Mesothelial cell of epicardium (in vitro differentiated cells): Measurements from ENCODE around the gene NACC2. TPM values are rescaled to one million over a fixed set of nuclear protein-coding genes. Genes with fewer than 3 reads are reported as not detected.

ENCODE experiments used
- DNase-seq, 2 experiments: peaks; one replicate each; pipeline ENCODE4 v3.0.0; 2021; ENCODE audit warnings: low spot score in 2 of 2; ENCODE audit not compliant: unreplicated experiment in 2 of 2
- H3K27ac Mint-ChIP-seq: 2 replicates; pipeline ENCODE4 v1.8.0; 2021; ENCODE audit warnings: mixed read lengths
- H3K27me3 Mint-ChIP-seq: 2 replicates; pipeline ENCODE4 v1.8.0; 2021; ENCODE audit warnings: low read depth, mixed read lengths
- H3K36me3 Mint-ChIP-seq: 2 replicates; pipeline ENCODE4 v1.8.0; 2021; ENCODE audit warnings: mixed read lengths
- H3K4me1 Mint-ChIP-seq: 2 replicates; pipeline ENCODE4 v1.8.0; 2021; ENCODE audit warnings: mixed read lengths
- H3K4me3 Mint-ChIP-seq: 2 replicates; pipeline ENCODE4 v1.8.0; 2021; ENCODE audit warnings: mild to moderate bottlenecking, moderate library complexity, mixed read lengths
- H3K9me3 Mint-ChIP-seq: 2 replicates; pipeline ENCODE4 v1.8.0; 2021; ENCODE audit warnings: mixed read lengths
- CTCF ChIP-seq: fragments of 200-600 bp; sonication (generic); IDR thresholded peaks from one replicate; pipeline ENCODE4 v1.5.0; 2021; ENCODE audit warnings: antibody characterized with exemption; ENCODE audit not compliant: unreplicated experiment
- total RNA-seq: library from RNA; stranded (reverse); gene quantifications from 3 replicates; pipeline ENCODE4 v1.2.1, GENCODE V29; 2021

The NACC2 gene
- total RNA-seq, 1 donor from 2014 or later: 18.4 TPM

GRCh38 chr9:135976944-135977343 is 118.1 kb downstream of the NACC2 start:
- H3K9me3 Mint-ChIP-seq: no peaks in the 10 kb centered on the region
- no peak overlapping the region for H3K27ac Mint-ChIP-seq
- H3K4me1 Mint-ChIP-seq: peaks cover 3% of the 10 kb centered on the region
- no peak overlapping the region for H3K4me3 Mint-ChIP-seq
- no peak for DNase-seq
- no peak for TF ChIP-seq CTCF
- H3K36me3 Mint-ChIP-seq: no peaks in the 10 kb centered on the region
- H3K27me3 Mint-ChIP-seq: peaks cover 36% of the 10 kb centered on the region

GRCh38 chr9:135976531-135976930 is 118.6 kb downstream of the NACC2 start:
- no peak overlapping the region for H3K27ac Mint-ChIP-seq
- H3K4me1 Mint-ChIP-seq: peaks cover 3% of the 10 kb centered on the region
- no peaks in the 10 kb centered on the region for H3K9me3 Mint-ChIP-seq
- peaks cover 39% of the 10 kb centered on the region for H3K27me3 Mint-ChIP-seq
- H3K4me3 Mint-ChIP-seq: no peak overlapping the region
- TF ChIP-seq CTCF: no peak
- no peaks in the 10 kb centered on the region for H3K36me3 Mint-ChIP-seq
- DNase-seq: no peak

- Mint-ChIP-seq H3K36me3 (no peaks in the 10 kb centered on the region), H3K4me3 (no peak overlapping the region), H3K9me3 (no peaks in the 10 kb centered on the region), H3K27ac (no peak overlapping the region), H3K27me3 (peaks cover 39% of the 10 kb centered on the region), H3K4me1 (peaks cover 3% of the 10 kb centered on the region)
- TF ChIP-seq CTCF: no peak
- no peak for DNase-seq
Measured at GRCh38 chr9:135975834-135976233, 119.3 kb downstream of the NACC2 start.

GRCh38 chr9:135974220-135974573 is 120.9 kb downstream of the NACC2 start:
- Mint-ChIP-seq H3K9me3 (no peaks in the 10 kb centered on the region), H3K4me1 (peaks cover 3% of the 10 kb centered on the region), H3K4me3 (no peak overlapping the region), H3K27ac (no peak overlapping the region), H3K27me3 (peaks cover 45% of the 10 kb centered on the region), H3K36me3 (no peaks in the 10 kb centered on the region)
- TF ChIP-seq CTCF: no peak
- no peak for DNase-seq

GRCh38 chr9:135973277-135974219 is 121.5 kb downstream of the NACC2 start:
- Mint-ChIP-seq H3K27me3 (peaks cover 41% of the 10 kb centered on the region), H3K9me3 (no peaks in the 10 kb centered on the region), H3K27ac (no peak overlapping the region), H3K4me3 (no peak overlapping the region), H3K4me1 (peaks cover 3% of the 10 kb centered on the region), H3K36me3 (no peaks in the 10 kb centered on the region)
- TF ChIP-seq CTCF: no peak
- DNase-seq: no peak
